GM19372 (cell line): ENCODE measurements around the gene USP32.
"Not testable (repeated sequence)": the region's sequence is repeated elsewhere in the genome, so short reads cannot be mapped to it uniquely, and the experiment has no call there.

Experiments used
- ATAC-seq: cut with Tn5 transposase; IDR thresholded peaks from one replicate; pipeline ENCODE4 v1.9.1; 2021; ENCODE audit warnings: mild to moderate bottlenecking, low read depth, moderate library complexity; ENCODE audit not compliant: unreplicated experiment

Gene USP32

DNA sequence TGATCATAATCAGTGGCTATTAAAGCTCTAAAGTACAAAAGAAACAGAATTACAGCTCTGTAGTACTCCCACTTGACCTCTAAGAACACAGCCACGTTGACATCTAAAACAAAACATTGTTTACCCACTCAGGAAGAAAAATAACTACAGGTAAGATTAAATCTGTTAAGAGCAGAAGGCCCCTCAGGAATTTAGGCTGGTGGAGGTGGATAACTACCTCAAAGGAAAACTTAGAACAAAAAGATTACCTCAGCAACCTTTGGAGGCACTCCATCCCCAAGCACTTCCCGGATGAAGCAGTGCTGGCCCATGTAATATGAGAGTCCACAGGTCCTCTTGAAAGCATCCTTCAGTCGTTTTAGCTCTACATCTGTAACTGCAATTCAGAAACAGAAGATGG lies 46.7 kb downstream of the USP32 start:
- no peak for ATAC-seq

DNA sequence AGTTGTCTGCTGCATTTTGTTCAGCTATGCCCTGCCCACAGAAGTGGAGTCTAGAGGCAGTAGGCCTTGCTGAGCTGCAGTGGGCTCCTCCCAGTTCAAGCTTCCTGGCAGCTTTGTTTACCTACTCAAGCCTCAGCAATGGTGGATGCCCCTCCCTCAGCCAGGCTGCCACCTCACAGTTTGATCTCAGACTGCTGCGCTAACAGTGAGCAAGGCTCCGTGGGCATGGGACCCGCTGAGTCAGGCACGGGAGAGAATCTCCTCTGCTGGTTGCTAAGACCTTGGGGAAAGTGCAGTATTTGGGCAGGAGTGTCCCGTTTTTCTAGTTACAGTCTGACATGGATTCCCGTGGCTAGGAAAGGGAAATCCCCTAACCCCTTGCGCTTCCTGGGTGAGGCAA lies 49.4 kb downstream of the USP32 start:
- ATAC-seq = not testable (repeated sequence)

DNA sequence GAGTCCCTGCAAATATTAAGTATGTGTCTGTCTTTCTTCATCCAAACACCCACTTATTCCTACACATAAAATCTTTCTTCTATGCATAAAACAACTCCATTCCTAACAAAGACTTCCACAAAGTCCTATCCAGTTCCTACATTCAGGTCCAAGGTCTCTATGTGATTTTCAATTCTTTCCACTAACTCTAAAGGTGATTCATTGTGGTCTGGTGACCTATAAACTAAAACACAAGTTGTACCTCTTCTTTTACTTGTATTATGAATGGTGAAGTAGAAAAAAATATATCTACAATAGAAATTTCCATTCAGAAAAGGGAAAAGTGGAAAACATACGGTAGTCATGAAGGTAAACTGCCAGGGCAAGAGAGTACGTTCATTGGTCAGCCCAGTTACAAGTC lies 56.6 kb downstream of the USP32 start:
- ATAC-seq = no peak

DNA sequence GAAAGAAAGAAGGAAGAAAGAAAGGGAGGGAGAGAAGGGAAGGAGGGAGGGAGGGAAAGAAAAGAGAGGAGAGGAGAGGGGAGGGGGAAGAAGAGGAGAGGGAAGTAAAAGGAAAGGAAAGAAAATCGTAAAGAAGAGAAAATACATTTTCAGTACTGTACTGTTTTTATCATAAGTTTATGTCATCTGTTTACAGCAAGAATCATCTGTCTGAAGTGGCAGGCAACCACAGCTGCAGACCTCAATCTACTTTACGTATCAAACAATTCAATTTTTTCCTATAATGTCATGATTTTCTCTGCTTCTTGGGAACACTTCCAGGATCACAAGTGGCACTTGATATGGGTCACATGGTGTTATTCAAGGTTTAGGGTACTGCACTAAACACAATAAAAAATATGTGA lies 58.3 kb downstream of the USP32 start:
- ATAC-seq = no peak

DNA sequence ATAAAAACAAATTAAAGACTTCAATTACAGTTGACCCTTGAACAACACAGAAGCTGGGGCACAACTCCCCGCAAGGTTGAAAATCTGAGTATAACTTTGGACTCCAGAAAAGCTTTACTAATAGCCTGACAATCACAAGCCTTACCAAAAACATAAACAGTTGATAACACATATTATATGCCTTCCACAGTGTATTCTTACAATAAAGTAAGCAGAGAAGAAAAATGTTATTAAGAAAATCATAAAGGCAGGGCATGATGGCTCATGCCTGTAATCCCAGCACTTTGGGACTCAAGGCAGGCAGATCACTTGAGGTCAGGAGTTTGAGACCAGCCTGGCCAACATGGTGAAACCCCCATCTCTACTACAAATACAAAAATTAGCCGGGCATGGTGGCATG lies 58.9 kb downstream of the USP32 start:
- not testable (repeated sequence) for ATAC-seq

DNA sequence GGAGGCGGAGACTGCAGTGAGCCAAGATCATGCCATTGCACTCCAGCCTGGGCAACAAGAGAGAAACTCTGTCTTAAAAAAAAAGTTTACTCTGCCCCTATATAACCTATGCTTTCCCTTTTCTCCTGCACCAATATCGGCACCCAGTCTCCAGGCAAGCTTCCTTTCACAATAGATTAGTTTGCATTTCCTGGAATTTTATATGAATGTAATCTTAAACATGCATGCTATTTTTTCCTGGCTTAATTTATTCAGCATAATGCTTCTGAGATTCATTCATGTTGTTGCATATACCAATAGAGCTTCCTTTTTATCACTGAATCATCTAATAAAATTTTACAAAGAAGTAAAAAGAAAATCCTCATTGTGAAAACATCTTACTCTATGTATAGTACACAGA lies 59.4 kb downstream of the USP32 start:
- no peak for ATAC-seq

DNA sequence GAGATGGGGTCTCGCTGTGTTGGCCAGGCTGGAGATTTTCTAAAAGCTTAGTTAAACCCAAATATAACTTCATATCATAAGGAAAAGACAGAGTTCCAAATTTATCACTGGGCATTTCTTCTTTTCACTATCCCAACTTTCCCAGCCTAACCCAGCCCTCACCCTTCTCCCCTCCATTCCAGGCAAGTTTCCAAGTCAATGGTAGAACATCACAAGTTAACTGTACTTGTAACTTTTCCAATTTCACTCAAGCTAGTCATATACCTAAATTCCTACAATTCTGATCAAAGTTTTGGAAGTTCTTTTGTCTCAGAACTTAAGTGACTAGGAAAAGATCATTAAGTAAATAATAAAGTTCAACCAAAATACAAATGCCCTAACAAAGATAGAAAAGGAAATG lies 61.2 kb downstream of the USP32 start:
- no peak for ATAC-seq

DNA sequence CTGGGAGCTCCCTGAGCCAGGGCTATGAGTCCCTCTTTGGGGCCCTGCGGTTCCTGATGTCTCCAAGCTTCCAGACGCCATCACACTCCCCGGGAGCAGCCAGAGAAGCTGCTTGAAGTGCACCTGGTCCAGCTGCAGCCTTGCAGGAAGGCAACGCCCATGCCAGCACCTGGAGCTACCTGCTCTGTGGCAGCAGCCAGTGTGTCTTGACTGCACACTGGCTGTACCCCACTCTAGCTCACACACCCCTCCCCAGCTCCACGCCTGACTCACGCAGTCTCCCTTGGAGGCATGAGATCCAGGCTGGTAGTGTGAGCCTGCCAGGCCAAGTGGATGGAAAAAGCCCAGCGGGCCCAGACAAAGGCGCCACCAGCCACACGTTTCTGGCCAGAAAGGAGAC lies 63.3 kb downstream of the USP32 start:
- no peak for ATAC-seq

DNA sequence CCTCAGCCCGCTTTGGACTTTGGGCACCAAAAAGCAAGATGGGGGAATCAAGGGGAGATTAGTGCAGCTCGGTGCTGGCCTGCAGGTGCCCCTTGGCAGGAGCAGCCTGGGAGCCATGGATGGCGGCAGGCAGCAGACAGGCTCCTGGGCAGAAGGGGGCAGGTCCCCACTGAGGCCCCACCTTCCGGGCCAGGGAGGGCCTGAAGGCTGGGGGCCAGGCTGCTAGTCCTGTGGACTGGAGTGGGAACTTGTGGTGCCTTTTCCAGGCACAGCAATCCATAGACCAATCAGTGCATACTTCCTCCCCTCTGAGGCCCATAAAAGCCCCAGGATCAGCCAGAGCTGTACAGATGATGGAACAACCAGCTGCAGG lies 64.0 kb downstream of the USP32 start:
- ATAC-seq = no peak

DNA sequence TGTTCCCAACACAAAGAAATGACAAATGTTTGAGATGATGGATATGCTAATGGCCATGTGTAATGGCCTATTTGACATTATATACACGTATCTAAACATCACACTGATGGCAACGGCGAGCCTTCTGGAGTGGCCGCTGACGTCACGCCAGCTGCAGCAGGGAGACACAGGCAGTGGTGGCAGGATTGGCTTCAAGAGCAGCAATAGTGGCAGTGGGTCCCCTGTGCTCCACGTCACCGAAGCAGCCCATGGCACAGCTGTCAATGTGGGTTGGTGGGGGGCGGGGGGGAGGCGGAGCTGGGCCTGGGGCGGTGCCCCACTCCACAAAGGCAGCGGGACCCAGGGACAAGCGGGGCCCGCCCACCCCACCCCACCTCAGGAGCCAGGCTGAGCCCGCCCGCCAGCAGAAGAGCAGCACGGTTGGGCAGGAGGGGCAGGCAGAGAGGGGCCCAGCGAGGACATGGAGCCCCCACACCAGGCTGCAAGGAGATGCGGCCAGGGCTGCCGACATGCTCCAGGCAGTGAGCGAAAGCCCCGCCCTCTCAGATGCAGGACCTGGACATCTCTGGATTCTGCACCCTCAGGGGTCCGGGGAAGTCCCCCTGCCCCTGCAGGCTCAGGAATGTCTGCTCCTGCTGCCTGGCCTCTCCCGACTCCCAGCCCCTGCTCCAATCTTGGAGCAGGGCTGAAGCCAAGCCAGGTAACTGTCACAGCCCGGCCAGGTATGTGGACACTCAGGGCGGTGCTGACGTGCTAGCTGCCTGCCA lies 64.6 kb downstream of the USP32 start:
- no peak for ATAC-seq

DNA sequence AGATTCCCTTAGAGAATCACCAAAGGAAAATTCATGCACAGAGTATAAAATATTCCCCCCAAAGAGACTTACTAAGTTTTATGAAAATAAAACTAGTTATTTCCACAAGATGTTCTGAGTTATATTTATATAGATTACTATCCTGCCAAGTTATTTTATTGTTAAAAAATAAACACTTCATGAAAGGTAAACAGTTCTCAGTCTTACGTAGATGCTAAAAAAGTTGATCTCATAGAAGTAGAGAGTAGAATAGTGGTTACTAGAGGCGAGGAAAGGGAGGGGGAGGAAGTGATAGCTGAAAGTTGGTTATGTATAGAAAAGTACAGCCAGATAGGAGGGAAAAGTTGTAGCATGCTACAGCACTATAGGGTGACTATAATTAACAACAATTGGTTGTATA lies 65.2 kb downstream of the USP32 start:
- no peak for ATAC-seq

DNA sequence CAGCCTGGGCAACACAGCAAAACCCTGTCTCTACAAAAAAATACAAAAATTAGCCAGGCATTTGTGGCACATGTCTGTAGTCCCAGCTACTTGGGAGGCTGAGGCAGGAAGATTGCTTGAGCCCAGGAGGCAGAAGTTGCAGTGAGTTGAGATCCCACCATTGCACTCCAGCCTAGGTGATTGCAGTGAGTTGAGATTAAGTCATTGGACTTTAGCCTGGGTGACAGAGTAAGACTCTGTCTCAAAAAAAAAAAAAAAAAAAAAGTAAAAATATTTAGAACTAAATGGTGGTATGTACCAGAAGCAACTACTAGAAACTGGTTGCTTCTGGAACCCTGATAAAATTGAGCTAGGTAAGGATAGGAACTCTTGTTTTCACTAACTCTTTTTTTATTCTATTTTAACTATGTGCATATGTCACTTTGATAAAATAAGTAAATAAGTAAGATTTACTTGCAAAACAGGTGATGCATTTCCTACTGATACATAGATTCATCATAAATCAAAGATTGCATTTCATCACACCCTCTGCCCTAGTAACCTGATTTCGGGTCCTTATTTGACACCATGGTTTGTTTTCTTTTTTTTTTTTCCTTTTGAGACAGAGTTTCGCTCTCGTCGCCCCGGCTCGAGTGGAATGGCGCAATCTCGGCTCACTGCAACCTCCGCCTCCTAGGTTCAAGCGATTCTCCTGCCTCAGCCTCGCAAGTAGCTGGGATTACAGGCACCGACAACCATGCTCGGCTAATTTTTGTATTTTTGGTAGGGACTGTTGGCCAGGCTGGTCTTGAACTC lies 66.0 kb downstream of the USP32 start:
- ATAC-seq = no peak

DNA sequence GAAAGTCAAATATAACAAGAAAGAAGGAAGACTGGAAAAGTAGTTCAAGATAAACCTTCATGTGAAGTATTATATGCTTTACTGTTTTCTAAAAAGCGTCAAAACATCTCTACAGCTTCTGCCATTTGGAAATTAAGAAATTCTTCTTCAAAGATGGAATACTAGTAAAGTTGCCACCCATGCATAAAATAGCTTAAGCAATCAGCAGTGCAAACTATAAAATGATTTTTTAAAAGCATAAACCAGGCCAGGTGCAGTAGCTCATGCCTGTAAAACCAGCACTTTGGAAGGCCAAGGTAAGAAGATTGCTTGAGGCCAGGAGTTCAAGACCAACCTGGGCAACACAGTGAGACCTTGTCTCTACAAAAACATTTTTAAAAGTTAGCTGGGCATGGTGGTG lies 68.2 kb downstream of the USP32 start:
- ATAC-seq = no peak

DNA sequence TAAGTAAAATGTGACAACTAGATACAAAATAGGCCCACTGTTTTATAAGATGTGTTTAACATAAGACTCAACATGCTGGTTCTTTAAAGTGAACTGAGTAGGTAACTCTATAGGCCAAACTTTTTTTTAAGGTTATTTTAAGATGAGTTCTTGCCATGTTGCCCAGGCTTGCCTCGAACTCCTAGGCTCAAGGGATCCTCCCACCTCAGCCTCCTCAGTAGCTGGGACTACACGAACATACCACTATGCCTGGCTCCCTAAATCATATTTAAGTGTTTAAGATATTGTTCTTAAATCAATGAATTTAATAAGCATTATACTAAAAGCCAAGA lies 69.9 kb downstream of the USP32 start:
- no peak for ATAC-seq

DNA sequence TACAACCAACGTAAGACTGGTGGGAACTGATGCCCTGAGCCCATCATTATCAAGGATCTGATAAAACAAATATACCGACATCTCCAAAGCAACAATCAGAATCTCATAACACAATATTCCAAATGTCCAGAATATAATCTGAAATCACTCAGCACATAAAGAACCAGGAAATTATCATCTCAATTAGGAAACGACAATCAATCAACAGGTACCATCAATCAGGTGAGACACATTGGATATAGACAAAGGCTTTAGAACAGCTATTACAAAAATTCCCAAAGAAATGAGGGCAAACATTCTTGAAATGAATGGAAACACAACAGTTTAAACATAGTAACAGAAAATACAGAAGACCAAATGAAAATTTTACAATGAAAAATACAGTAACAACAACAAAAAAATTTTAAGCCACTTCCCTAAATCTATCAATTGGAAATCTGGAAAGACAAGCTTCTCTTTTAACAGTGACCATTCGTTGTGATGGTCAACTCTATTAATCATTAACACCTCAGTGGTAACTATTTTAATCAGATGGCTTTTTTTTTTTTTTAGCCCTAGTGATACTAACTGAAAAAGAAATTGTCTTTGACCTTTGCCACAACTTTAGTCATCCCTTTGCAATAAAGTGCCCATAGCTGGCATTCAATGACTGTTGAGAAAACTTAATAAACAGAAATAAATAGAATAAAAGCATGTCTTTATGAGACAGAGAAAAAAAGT lies 70.4 kb downstream of the USP32 start:
- no peak for ATAC-seq

DNA sequence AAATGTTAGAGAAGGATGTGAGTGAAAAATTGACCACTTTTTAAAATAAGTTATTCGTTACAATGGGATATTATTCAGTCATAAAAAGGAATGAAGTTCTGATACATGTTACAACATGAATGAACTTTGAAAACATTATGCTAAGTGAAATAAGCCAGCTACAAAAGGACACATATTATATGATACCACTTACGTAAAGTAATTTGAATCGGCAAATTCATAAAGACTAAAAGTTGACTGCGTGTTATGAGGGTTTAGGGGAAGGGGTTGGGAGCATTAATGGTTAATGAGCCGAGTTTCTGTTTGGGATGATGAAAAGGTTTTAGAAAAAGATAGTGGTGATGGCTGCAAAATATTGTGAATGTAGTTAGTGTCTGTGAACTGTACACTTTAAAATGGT lies 73.1 kb downstream of the USP32 start:
- ATAC-seq = no peak

DNA sequence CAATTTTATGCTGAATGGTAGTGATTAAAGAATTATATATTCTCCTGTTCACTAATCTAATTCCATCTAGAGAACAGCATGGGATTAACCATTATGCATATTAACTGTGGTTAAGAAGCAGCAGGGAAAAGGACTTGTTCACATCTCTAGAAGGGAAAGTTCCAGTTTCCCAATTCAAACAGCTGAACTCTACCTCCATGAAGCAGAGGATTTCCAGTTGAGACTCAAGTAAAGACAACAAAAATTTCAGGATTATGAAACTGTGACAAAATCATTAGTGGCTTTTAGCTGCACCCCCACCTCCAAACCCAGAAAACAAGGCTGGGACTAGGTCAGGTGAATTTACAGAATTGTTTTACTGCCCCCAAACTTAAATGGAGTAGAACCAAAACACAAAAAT lies 73.6 kb downstream of the USP32 start:
- ATAC-seq = no peak

DNA sequence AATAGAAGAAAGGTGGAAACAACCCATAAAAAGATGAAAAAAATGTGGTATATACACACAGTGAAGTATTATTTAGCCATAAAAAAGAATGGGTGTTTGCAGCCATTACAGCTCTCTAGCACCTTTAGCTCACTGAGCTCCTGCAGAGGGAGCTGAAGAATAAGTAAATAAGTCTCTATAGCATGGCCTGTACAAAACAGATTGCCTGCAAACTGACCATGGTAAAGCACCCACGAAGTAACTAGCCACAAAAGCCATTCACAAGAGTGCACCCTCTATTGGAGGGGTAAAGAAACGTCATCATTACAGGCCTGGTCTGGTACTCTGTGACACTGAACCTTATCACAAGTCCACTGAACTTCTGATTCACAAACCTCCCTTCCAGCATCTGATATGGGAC lies 76.3 kb downstream of the USP32 start:
- ATAC-seq = no peak

DNA sequence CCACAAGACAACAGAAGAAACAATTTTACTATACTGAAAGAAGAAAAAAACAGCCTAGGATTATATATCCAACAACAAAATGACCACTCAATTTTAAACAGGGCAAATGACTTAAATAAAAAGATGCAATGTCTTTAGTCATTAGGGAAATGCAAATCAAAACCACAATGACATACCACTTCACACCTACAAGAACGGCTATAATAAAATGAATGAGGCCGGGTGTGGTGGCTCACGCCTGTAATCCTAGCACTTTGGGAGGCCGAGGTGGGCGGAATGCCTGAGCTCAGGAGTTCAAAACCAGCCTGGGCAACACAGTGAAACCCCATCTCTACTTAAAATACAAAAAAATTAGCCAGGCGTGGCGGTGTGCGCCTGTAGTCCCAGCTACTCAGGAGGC lies 77.0 kb downstream of the USP32 start:
- ATAC-seq = not testable (repeated sequence)

DNA sequence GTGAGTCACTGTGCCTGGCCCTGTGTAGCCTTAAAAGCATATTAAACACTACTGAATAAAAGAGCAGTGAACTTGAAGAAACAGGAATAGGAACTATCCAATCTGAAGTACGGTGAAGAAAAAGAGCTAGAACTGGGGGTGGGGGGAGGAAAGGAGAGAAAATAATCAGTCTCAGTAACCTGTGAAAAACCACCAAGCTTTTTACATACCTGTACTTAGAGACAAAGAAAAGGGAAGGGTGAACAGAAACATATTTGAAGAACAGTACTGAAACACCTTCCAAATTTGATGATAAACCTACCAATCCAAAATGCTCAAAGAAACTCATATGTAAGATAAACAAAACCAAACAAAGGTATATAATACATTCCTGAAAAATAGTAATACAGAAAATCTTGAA lies 77.5 kb downstream of the USP32 start:
- ATAC-seq = no peak

DNA sequence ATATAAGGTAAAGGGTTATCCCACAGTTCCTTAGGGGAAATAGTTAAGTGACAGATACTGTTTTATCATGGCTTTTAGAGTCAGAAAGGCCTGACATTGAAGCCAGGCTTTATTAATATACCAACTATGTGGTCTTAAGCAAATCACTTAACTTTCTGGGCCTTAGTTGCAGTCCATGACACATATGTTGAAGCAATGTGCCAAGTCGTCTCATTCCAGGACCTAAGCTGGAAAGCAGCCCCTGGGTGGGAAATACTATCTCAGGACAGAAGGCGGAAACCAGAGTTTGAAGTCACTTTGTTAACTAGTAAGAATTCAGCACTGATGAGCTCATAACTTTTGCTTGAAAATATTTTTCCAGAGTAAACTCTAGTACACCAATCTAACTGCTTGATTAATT lies 80.0 kb downstream of the USP32 start:
- ATAC-seq = no peak

DNA sequence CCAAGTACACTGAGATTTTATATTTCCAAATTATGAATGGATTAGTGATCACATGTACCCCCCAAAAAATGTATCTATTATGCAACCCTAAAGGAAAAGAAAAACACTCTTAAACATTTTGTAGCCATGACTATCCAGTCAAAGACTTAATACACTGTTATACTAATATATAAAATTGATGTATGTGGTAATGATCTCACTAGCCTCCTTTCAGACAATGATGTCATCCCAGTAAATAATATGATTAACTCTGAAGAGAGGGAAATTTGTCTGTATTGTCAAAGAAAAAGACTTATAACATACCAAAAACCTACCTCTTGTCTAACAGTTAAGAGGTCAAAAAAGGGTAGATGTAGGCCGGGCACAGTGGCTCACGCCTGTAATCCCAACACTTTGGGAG lies 80.7 kb downstream of the USP32 start:
- ATAC-seq = no peak
